CD4-positive, alpha-beta T cell (primary cell): Measurements from ENCODE around the gene CDC5L. TPM values are rescaled to one million over a fixed set of nuclear protein-coding genes. Genes with fewer than 3 reads are reported as not detected.

ENCODE experiments used
- ATAC-seq: fragments of 200-7000 bp; cut with Tn5 transposase; one replicate; pipeline ENCODE4 v1.10.0; 2022; ENCODE audit warnings: mild to moderate bottlenecking; ENCODE audit not compliant: poor library complexity
- CTCF ChIA-PET: fragments of 350-600 bp; sonication (Branson Sonifier 250); formaldehyde crosslinking; loops from one replicate; lab custom pipeline; 2021; ENCODE audit warnings: antibody characterized with exemption, inconsistent platforms; lab: Charles Lee
- POLR2A ChIA-PET: fragments of 350-600 bp; sonication (Branson Sonifier 250); formaldehyde crosslinking; loops from one replicate; lab custom pipeline; 2021; ENCODE audit warnings: antibody characterized with exemption, inconsistent platforms; lab: Charles Lee
- DNase-seq, 14 experiments: peaks; one replicate each; pipeline ENCODE4 v3.0.0-alpha.2; 2013 to 2020; ENCODE audit warnings: mixed read lengths in 2 of 14
- H3K27ac ChIP-seq, 2 donors: one replicate each; pipeline versions ENCODE4 v1.5.1 to v1.7.0; 2013; ENCODE audit warnings: low read length in 2 of 2, low read depth in 1 of 2, mild to moderate bottlenecking in 1 of 2
- H3K27me3 ChIP-seq, 2 experiments: 1 replicate in 1 of 2; 2 replicates in 1 of 2; pipeline versions ENCODE4 v1.6.1 to v1.7.0; 2013; ENCODE audit warnings: low read length in 2 of 2, control low read depth in 1 of 2, mild to moderate bottlenecking in 1 of 2, moderate library complexity in 1 of 2; ENCODE audit not compliant: insufficient read depth in 2 of 2, control insufficient read depth in 1 of 2
- H3K36me3 ChIP-seq: one replicate; pipeline ENCODE4 v1.6.1; 2013; ENCODE audit warnings: low read length, control low read depth; ENCODE audit not compliant: insufficient read depth
- H3K4me1 ChIP-seq: one replicate; pipeline ENCODE4 v1.6.1; 2013; ENCODE audit warnings: low read length, control low read depth; ENCODE audit not compliant: insufficient read depth
- H3K4me3 ChIP-seq: one replicate; pipeline ENCODE4 v1.5.1; 2013; ENCODE audit warnings: mild to moderate bottlenecking, low read length, moderate library complexity
- H3K9me3 ChIP-seq, 2 experiments: 1 replicate in 1 of 2; 2 replicates in 1 of 2; pipeline versions ENCODE4 v1.6.1 to v1.7.0; 2013; ENCODE audit warnings: low read length in 2 of 2, mild to moderate bottlenecking in 2 of 2, control low read depth in 1 of 2, moderate library complexity in 1 of 2; ENCODE audit not compliant: control insufficient read depth in 1 of 2, insufficient read depth in 1 of 2
- H3K27ac Mint-ChIP-seq: one replicate; pipeline ENCODE4 v1.8.0; 2020; ENCODE audit warnings: mixed read lengths
- H3K27me3 Mint-ChIP-seq: one replicate; pipeline ENCODE4 v1.8.0; 2021; ENCODE audit warnings: mixed read lengths
- H3K36me3 Mint-ChIP-seq: one replicate; pipeline ENCODE4 v1.8.0; 2021; ENCODE audit warnings: low read depth, mixed read lengths
- H3K4me1 Mint-ChIP-seq: one replicate; pipeline ENCODE4 v1.8.0; 2021; ENCODE audit warnings: low read depth, mixed read lengths
- H3K4me3 Mint-ChIP-seq: one replicate; pipeline ENCODE4 v1.8.0; 2020; ENCODE audit warnings: mild to moderate bottlenecking, mixed read lengths
- H3K9me3 Mint-ChIP-seq: one replicate; pipeline ENCODE4 v1.8.0; 2020; ENCODE audit warnings: mixed read lengths
- intact Hi-C, 2 experiments: fragments of 100-400 bp; cut with DNase I in 1 of 2; cut with micrococcal nuclease in 1 of 2; formaldehyde crosslinking; loops; one replicate each; pipeline versions ENCODE4 v1.15.1 to v1.9.0; 2023 to 2025; cut with DNase I, micrococcal nuclease
- total RNA-seq, 174 experiments: library from RNA in 2 of 174; stranded (reverse) in 2 of 174; gene quantifications; one replicate each; pipeline ENCODE4 v1.2.3 and lab custom pipeline; 2021 to 2026
- TF ChIP-seq, protein P1 (sequence below): fragments of 200-600 bp; IDR thresholded peaks from one replicate; pipeline ENCODE4 v1.8.0; 2022; ENCODE audit warnings: antibody characterized with exemption, mild to moderate bottlenecking

CDC5L gene
- total RNA-seq, 2 experiments from 2014 or later, result 18.9 to 19.9 TPM

DNA sequence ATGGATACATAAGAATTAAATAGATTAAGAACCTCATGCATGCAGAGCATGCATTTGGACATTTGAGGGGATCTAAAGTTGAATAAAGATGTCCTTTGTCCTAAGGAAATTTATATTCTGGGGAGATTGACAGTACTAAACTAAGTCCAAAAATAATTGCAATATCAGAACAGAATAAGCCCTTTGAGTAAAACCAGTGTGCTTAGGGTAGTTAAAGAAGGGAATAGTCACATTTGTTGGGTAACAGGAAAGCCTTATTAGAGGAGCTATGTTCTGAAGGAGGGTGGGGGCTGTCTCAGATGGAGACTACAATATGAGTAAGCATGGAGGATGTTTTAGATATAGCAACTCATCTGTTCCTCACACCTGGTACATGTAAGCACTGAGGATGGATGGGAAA lies 35.8 kb downstream of the CDC5L start:
- no peak for ATAC-seq
- Histone ChIP-seq H3K27ac (no peak overlapping the region), H3K4me3 (no peak overlapping the region), H3K36me3 (peaks cover 83% of the 10 kb centered on the region), H3K4me1 (no peaks in the 10 kb centered on the region), H3K9me3 (no peaks in the 10 kb centered on the region), H3K27me3 (no peaks in the 10 kb centered on the region)
- Mint-ChIP-seq H3K9me3 (no peaks in the 10 kb centered on the region), H3K36me3 (peaks cover 96% of the 10 kb centered on the region), H3K4me1 (no peaks in the 10 kb centered on the region), H3K27me3 (no peaks in the 10 kb centered on the region), H3K4me3 (no peak overlapping the region), H3K27ac (no peak overlapping the region)
- DNase-seq, result no peak
- intact Hi-C loops, result no loop called here
- ChIA-PET POLR2A (no interaction called here), CTCF (no interaction called here)
- TF ChIP-seq, protein P1, sequence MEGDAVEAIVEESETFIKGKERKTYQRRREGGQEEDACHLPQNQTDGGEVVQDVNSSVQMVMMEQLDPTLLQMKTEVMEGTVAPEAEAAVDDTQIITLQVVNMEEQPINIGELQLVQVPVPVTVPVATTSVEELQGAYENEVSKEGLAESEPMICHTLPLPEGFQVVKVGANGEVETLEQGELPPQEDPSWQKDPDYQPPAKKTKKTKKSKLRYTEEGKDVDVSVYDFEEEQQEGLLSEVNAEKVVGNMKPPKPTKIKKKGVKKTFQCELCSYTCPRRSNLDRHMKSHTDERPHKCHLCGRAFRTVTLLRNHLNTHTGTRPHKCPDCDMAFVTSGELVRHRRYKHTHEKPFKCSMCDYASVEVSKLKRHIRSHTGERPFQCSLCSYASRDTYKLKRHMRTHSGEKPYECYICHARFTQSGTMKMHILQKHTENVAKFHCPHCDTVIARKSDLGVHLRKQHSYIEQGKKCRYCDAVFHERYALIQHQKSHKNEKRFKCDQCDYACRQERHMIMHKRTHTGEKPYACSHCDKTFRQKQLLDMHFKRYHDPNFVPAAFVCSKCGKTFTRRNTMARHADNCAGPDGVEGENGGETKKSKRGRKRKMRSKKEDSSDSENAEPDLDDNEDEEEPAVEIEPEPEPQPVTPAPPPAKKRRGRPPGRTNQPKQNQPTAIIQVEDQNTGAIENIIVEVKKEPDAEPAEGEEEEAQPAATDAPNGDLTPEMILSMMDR, result no peak

DNA sequence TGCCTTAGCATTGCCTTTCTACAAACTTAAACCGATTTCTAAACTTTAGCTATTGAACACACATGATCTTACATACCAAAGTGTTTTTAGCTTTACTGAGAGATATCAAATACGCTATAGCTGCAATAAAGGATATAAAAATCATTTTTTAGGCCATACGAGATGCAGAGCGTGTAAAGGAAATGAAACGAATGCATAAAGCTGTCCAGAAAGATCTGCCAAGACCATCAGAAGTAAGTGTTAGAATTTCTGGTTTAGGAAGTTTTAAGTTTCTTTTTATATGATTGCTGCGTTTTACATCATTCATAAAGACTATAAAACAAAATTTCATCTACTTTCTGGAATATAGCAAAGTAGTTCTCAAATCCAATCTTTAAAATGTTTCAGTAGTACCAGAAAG lies 38.4 kb downstream of the CDC5L start:
- ChIA-PET CTCF (no interaction called here), POLR2A (interaction anchor here (1.1 kb wide), 1 partner anchor 1161 kb away, joined by 3 read pairs; no protein-coding TSS in a partner anchor)
- no peaks in the 10 kb centered on the region for H3K4me1 ChIP-seq
- intact Hi-C loops, result no loop called here
- DNase-seq (no peak), ATAC-seq (no peak)
- no peak overlapping the region for H3K4me3 ChIP-seq
- H3K9me3 Mint-ChIP-seq, result no peaks in the 10 kb centered on the region
- no peaks in the 10 kb centered on the region for H3K27me3 ChIP-seq
- no peak overlapping the region for H3K27ac ChIP-seq
- no peaks in the 10 kb centered on the region for H3K27me3 Mint-ChIP-seq
- no peak overlapping the region for H3K4me3 Mint-ChIP-seq
- TF ChIP-seq, protein P1, result no peak
- H3K36me3 ChIP-seq, result peaks cover 91% of the 10 kb centered on the region
- H3K4me1 Mint-ChIP-seq, result peaks cover 1% of the 10 kb centered on the region
- peaks cover 96% of the 10 kb centered on the region for H3K36me3 Mint-ChIP-seq
- H3K9me3 ChIP-seq, result no peaks in the 10 kb centered on the region
- H3K27ac Mint-ChIP-seq, result no peak overlapping the region

DNA sequence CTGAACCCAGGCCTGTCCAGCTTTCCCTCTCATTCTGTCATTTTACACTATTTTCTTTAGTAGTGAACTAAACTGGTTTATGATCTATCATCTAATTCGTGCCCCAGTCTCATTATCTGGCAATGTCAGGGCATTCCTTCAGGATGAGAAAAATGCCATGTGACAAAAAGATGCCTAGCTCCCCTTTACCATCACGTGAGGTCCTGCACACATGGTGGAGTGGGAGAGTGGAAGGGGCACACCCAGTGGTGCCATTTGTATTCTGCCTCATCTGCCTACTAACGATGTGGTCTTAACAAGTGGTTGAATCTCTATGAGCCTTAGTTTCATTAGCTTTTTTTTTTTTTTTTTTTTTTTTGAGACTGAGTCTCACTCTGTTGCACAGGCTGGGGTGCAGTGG lies 41.2 kb downstream of the CDC5L start:
- no peaks in the 10 kb centered on the region for H3K9me3 ChIP-seq
- intact Hi-C loops, result no loop called here
- DNase-seq (no peak), ATAC-seq (no peak)
- peaks cover 77% of the 10 kb centered on the region for H3K36me3 ChIP-seq
- no peaks in the 10 kb centered on the region for H3K27me3 ChIP-seq
- H3K4me3 ChIP-seq, result no peak overlapping the region
- Mint-ChIP-seq H3K9me3 (no peaks in the 10 kb centered on the region), H3K4me3 (no peak overlapping the region), H3K36me3 (peaks cover 95% of the 10 kb centered on the region), H3K4me1 (peaks cover 9% of the 10 kb centered on the region), H3K27me3 (no peaks in the 10 kb centered on the region), H3K27ac (no peak overlapping the region)
- no peak overlapping the region for H3K27ac ChIP-seq
- CTCF ChIA-PET, result no interaction called here
- POLR2A ChIA-PET, result interaction anchor here (0.9 kb wide), 1 partner anchor 41 kb away, joined by 3 read pairs; the partner anchor contains the start of gene CDC5L
- TF ChIP-seq, protein P1, result no peak
- H3K4me1 ChIP-seq, result no peaks in the 10 kb centered on the region
